Stimulated activated CD4-positive, alpha-beta T cell treated with anti-CD3 and anti-CD28 coated beads, Interleukin-15, amount 100 ng/mL, for 1 hour (primary cell): ENCODE results near the gene ARHGEF1.
"Not testable (repeated sequence)": the region's sequence is repeated elsewhere in the genome, so short reads cannot be mapped to it uniquely, and the experiment has no call there.

Experiments
- DNase-seq, 2 donors: peaks; one replicate each; pipeline ENCODE4 v3.0.0-alpha.2; 2020; ENCODE audit warnings: low read depth in 1 of 2, low spot score in 1 of 2

The ARHGEF1 gene

GRCh38 chr19:41861846-41862245 lies 21.1 kb upstream of the ARHGEF1 start:
- DNase-seq, result no peak

GRCh38 chr19:41862445-41862986 lies 20.5 kb upstream of the ARHGEF1 start:
- no peak for DNase-seq

GRCh38 chr19:41863209-41863931 lies 19.6 kb upstream of the ARHGEF1 start:
- no peak for DNase-seq

GRCh38 chr19:41864374-41864773 lies 18.6 kb upstream of the ARHGEF1 start:
- DNase-seq, result no peak

GRCh38 chr19:41866284-41866683 lies 16.7 kb upstream of the ARHGEF1 start:
- DNase-seq, result no peak

GRCh38 chr19:41868120-41868988 lies 14.6 kb upstream of the ARHGEF1 start:
- no peak for DNase-seq

GRCh38 chr19:41868989-41869300 lies 14.0 kb upstream of the ARHGEF1 start:
- no peak for DNase-seq

GRCh38 chr19:41869374-41869955 lies 13.5 kb upstream of the ARHGEF1 start:
- DNase-seq, result no peak

GRCh38 chr19:41870401-41870873 lies 12.5 kb upstream of the ARHGEF1 start:
- no peak for DNase-seq

GRCh38 chr19:41871573-41872383 lies 11.2 kb upstream of the ARHGEF1 start:
- DNase-seq, result peak in 1 of 2 donors; percentile 22

GRCh38 chr19:41872384-41872774 lies 10.6 kb upstream of the ARHGEF1 start:
- no peak for DNase-seq

- DNase-seq, result peak; percentile 42 to 61
These were observed 10.0 kb upstream of the ARHGEF1 start for GRCh38 chr19:41872775-41873647.

- not testable (repeated sequence) for DNase-seq
These were observed 7.0 kb upstream of the ARHGEF1 start for GRCh38 chr19:41875973-41876372.

GRCh38 chr19:41876847-41877832 lies 5.8 kb upstream of the ARHGEF1 start, which contains the start of gene CD79A:
Gene CD79A, plus strand, starts transcription at chr19:41877279. Its CDS starts 26 bp downstream, at chr19:41877305.
- DNase-seq, result no peak

- DNase-seq, result no peak
These were observed 4.8 kb upstream of the ARHGEF1 start for GRCh38 chr19:41877916-41878905.

- no peak for DNase-seq
These were observed 3.9 kb upstream of the ARHGEF1 start for GRCh38 chr19:41879080-41879479.

GRCh38 chr19:41879670-41880328 lies 3.2 kb upstream of the ARHGEF1 start:
- DNase-seq, result no peak
